ENCODE results near the gene PER3. TPM values are rescaled to one million over a fixed set of nuclear protein-coding genes. Genes with fewer than 3 reads are reported as not detected.

Gene PER3
- total and polyA plus RNA-seq, 2 of the 8 experiments (the other 6 are each of a cell fraction or from before 2014, with no cell fraction given) = 8.3 to 9.3 TPM

DNA sequence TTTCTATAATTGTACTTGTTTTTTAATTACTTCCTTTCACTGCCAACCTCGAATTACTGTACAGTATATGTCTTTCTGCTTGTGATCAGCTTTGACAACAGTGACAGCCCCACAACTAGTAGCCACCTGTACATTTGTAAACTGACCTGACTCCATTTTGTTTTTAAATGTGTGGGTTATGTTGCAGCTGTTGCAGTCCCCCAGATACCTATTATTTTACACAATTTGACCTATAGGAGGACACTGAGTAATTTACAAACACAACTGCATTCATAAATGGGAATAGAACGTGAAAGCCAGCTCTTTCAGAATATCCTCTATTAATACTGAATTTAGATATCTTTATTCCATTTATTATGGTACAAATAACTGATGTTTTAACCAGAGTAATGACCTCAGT lies 15.5 kb upstream of the PER3 start:
- TF ChIP-seq SIRT6 (IDR thresholded peaks at IDR 0.05; ENCODE audit: low read length) (no peak), SIX5 (IDR thresholded peaks at IDR 0.05; ENCODE audit: low read depth, low read length) (no peak), CEBPB (IDR thresholded peaks at IDR 0.05; ENCODE audit: low read depth, low read length) (no peak), SUZ12 (IDR thresholded peaks at IDR 0.05; ENCODE audit: low read length) (no peak), HDAC6 (IDR thresholded peaks at IDR 0.05; ENCODE audit: low read depth, low read length) (no peak), TBP (IDR thresholded peaks at IDR 0.05; ENCODE audit: low read depth, low read length) (no peak), RBBP5 (IDR thresholded peaks at IDR 0.05; ENCODE audit: borderline replicate concordance, low read depth, low read length) (no peak)
- TF ChIP-seq, protein P1, sequence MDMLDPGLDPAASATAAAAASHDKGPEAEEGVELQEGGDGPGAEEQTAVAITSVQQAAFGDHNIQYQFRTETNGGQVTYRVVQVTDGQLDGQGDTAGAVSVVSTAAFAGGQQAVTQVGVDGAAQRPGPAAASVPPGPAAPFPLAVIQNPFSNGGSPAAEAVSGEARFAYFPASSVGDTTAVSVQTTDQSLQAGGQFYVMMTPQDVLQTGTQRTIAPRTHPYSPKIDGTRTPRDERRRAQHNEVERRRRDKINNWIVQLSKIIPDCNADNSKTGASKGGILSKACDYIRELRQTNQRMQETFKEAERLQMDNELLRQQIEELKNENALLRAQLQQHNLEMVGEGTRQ (IDR thresholded peaks at IDR 0.05; ENCODE audit: low read length) = no peak
- TF ChIP-seq, protein P2, sequence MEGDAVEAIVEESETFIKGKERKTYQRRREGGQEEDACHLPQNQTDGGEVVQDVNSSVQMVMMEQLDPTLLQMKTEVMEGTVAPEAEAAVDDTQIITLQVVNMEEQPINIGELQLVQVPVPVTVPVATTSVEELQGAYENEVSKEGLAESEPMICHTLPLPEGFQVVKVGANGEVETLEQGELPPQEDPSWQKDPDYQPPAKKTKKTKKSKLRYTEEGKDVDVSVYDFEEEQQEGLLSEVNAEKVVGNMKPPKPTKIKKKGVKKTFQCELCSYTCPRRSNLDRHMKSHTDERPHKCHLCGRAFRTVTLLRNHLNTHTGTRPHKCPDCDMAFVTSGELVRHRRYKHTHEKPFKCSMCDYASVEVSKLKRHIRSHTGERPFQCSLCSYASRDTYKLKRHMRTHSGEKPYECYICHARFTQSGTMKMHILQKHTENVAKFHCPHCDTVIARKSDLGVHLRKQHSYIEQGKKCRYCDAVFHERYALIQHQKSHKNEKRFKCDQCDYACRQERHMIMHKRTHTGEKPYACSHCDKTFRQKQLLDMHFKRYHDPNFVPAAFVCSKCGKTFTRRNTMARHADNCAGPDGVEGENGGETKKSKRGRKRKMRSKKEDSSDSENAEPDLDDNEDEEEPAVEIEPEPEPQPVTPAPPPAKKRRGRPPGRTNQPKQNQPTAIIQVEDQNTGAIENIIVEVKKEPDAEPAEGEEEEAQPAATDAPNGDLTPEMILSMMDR (IDR thresholded peaks at IDR 0.05; ENCODE audit: control extremely low read depth in 1 of 3, insufficient read depth in 1 of 3, low read depth in 1 of 3, low read length in 3 of 3) = no peak
- Histone ChIP-seq H3K9me3 (ENCODE audit: insufficient read depth in 2 of 2, low read depth in 1 of 2, low read length in 1 of 2) (no peaks in the 10 kb centered on the region), H3K23ac (ENCODE audit: insufficient read length) (no peak overlapping the region), H3K36me3 (ENCODE audit: control insufficient read depth in 2 of 4, insufficient read depth in 4 of 4, low read length in 3 of 4) (peaks cover 0 to 7% (median 0%) of the 10 kb centered on the region in 4 experiments; a peak in 1 of 8 replicates), H3K27ac (ENCODE audit: low read depth, low read length) (no peak overlapping the region), H2AK5ac (ENCODE audit: low read depth, low read length) (no peak overlapping the region), H3K14ac (ENCODE audit: insufficient read length) (no peak overlapping the region), H2BK20ac (ENCODE audit: low read length) (no peak overlapping the region), H4K91ac (replicated peaks; ENCODE audit: insufficient read length, low read length) (no peak overlapping the region), H3K18ac (ENCODE audit: extremely low read depth, low read length) (no peak overlapping the region), H2BK5ac (ENCODE audit: low read depth, low read length) (no peak overlapping the region), H3K9ac (replicated peaks in 1 of 4; ENCODE audit: extremely low read depth in 1 of 4, low read depth in 3 of 4, low read length in 3 of 4) (no peak overlapping the region), H2BK15ac (ENCODE audit: low read length) (no peak overlapping the region), H3K4me3 (ENCODE audit: extremely low read depth in 1 of 4, insufficient read depth in 2 of 4, low read depth in 3 of 4, low read length in 4 of 4) (no peak overlapping the region), H3K4me1 (replicated peaks in 1 of 4; ENCODE audit: control insufficient read depth in 3 of 4, insufficient read depth in 4 of 4, low read length in 3 of 4) (peaks cover 0 to 6% (median 2%) of the 10 kb centered on the region in 4 experiments; a peak in 5 of 7 replicates), H2BK120ac (replicated peaks; ENCODE audit: low read depth, low read length) (no peak overlapping the region), H2BK12ac (ENCODE audit: low read depth, low read length) (no peak overlapping the region), H4K5ac (ENCODE audit: insufficient read length, low read depth, low read length) (no peak overlapping the region), H3K4ac (replicated peaks; ENCODE audit: insufficient read length, low read depth, low read length) (no peak overlapping the region), H4K8ac (ENCODE audit: extremely low read depth, insufficient read depth, low read length) (no peak overlapping the region), H2AFZ (ENCODE audit: low read length) (no peak overlapping the region), H3K4me2 (ENCODE audit: insufficient read depth in 1 of 2, low read depth in 2 of 2, low read length in 2 of 2) (no peak overlapping the region), H3K56ac (replicated peaks; ENCODE audit: insufficient read length, low read depth, low read length) (no peak overlapping the region), H4K20me1 (replicated peaks in 1 of 2; ENCODE audit: control insufficient read depth in 1 of 2, insufficient read depth in 2 of 2, low read length in 2 of 2) (peaks cover 2 to 5% of the 10 kb centered on the region in 2 experiments), H3K23me2 (ENCODE audit: low read depth, low read length) (0 out of 2 replicates have a peak, but pooled peaks cover 3% of the 10 kb centered on the region), H3K79me1 (ENCODE audit: low read depth, low read length) (no peaks in the 10 kb centered on the region), H3K79me2 (ENCODE audit: control insufficient read depth in 1 of 2, insufficient read depth in 2 of 2, low read length in 2 of 2) (peaks cover 6 to 19% of the 10 kb centered on the region in 2 experiments), H3K27me3 (replicated peaks in 1 of 4; ENCODE audit: control insufficient read depth in 3 of 4, extremely low read depth in 1 of 4, insufficient read depth in 3 of 4, low read length in 3 of 4) (no peaks in the 10 kb centered on the region; a peak in 1 of 7 replicates)
- DNase-seq (ENCODE audit: low read depth in 1 of 2, low spot score in 2 of 2) (no peak), FAIRE-seq (no peak)
- 80% methylated on average over 2 of the region's 2 CpGs; no CpG with 5 or more reads in 1 of the 2 experiments for WGBS, 2 experiments (ENCODE audit: extremely low coverage in 1 of 2, insufficient coverage in 1 of 2, insufficient read length in 1 of 2, insufficient replicate concordance in 2 of 2, low coverage in 1 of 2, low lambda C conversion rate in 2 of 2, missing lambda C conversion rate in 1 of 2)
- ChIA-PET CTCF (ENCODE audit: partially characterized antibody) (interaction anchor here (0.8 to 3.9 kb wide), 4 partner anchors 15 to 101 kb away, joined by 3 to 16 read pairs (median 4); no protein-coding TSS in a partner anchor), POLR2A (ENCODE audit: partially characterized antibody) (interaction anchor here (0.8 to 1.5 kb wide), 2 partner anchors 8 to 26 kb away, joined by 3 to 7 read pairs; no protein-coding TSS in a partner anchor)

Measured in H1 (cell line).